CMK (cell line): ENCODE results near the gene MMP7.
A peak's percentile ranks its signal among the peaks of the same experiment; 100 is the strongest.

ENCODE experiments used
- DNase-seq: peaks from one replicate; pipeline ENCODE4 v3.0.0-alpha.2; 2010; ENCODE audit warnings: low read depth

Gene MMP7

DNA sequence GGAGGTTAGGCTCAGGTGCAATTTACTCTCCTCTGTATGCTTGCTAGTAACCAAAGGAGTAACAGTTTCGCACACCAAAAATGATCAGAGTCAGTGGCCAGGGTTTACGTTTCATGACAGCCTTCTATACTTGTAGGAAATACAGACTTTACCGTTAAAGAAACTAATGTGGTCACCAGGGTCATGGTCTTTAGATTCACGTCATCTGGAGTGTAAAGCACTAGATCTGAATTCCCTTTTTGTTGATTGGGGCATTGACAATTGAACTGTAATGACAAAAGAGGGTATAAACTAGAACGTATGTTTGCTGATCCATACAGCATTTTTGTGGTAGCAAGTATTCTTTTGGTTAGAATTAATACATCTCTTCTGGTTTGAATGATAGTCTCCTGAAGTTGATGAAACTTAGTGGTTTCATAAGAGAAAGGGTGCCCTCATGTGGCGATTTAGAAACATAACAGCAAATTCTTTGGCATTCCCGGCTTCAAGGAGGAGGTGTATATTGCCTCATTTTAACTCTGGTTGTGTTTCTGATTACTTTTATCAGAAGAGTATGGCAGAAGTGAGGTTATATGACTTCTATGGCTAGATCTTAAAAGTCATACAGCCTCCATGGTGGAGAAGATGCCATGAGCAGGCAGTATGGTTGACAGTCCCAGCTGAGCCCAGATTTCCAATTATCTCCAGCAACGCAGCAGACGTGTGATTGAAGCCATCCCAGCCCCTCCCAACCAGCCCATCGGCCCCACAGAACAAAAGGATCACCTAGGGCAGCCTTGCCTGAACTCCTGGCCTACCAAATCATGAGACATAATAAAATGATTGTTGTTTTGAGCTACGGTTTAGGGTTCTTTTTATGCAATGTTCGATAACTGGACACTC is 35.1 kb downstream of the MMP7 start:
- DNase-seq, result peak; percentile 35

DNA sequence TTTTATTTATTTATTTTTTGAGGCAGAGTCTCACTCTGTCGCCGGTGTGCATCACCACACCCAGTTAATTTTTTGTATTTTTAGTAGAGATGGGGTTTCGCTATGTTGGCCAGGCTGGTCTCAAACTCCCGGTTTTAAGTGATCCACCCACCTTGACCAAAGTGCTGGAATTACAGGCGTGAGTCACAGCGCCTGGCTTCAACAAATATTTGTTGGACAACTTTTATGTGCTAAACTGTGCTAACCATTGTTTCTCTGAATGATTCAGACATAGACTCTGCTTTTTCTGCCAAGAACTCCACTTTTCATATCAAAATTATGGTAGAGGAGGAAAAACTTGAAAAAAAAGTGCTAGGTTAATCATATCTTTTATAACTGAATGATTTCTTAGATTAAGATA is 36.3 kb downstream of the MMP7 start:
- no peak for DNase-seq

DNA sequence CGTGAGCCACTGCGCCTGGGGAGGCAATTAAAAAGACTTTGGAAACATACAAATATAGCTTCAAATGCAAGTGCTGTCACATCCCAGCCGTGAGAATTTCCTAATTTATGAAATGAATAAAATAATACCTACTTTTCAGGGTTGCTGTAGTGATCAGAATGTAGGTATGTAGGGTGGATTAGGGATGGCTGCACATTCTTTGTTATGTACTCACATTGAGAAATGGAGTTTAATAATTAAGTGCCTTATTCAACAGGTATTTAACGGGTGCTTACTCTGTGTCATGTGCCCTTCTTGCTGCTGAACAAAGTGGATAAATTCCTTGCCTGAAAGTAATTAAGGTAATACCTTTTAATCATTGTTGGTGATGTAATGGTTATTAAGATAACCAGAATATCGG is 37.0 kb downstream of the MMP7 start:
- no peak for DNase-seq

DNA sequence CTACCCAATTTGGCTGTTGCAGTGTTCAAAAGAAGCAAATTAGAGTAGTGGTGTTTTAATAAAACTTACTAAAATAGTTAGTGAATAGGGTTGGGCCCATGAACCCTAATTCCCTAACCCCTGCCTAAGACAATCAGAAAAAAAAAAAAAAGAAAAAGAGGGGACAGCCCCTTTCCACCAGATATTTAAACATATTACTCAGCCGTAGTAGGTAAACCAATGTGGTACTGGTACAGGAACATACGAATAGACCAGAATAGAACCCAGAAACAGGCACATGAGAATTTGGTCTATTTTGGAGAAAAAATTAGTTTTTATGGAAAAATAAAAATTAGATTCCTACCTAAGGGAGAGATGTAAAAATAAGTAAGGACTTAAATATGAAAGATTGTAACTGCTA is 38.6 kb downstream of the MMP7 start:
- no peak for DNase-seq

DNA sequence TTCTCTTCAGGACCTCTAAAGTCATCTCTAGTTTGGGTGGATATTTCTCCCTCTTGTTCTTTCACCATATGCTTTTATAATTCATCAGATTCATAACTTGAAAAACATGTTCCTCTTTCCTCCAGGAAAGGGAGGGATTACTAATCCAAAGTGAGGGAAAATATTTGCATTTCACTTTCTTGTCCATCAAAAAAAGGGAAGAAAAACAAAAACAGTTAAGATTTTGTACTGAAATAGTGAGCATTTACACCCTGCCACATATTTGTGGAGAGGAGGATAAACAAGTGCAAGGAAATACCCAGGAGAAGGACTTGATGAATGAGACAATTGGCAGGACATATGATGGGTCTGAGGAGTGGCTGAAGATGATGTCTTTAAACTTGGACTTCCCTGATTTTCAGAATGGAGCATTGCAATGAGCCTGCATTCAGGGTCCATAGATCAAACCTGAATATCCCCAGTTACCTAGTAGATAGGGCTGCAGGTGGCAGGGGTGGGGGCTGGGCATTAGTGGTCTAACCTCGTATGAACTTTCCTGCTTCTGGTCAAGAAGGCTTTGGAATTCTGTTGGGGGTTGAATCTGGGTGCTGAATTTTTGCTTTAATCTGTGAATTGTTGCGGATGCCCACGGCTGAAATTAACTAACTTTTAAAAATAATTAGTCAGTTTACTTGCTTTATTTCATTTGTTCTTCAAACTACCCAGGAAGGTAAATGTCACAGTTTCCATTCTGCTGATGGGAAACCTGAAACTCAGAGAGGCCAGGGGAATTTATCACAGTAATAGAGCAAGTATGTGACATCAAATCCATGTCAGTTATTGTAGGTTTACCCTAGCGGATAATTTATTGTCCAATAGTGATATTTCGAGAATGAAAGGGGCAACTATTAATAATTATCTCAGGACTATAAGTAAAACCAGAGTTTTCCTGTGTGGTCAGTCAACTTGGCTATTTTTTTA is 41.1 kb downstream of the MMP7 start:
- DNase-seq, result no peak

DNA sequence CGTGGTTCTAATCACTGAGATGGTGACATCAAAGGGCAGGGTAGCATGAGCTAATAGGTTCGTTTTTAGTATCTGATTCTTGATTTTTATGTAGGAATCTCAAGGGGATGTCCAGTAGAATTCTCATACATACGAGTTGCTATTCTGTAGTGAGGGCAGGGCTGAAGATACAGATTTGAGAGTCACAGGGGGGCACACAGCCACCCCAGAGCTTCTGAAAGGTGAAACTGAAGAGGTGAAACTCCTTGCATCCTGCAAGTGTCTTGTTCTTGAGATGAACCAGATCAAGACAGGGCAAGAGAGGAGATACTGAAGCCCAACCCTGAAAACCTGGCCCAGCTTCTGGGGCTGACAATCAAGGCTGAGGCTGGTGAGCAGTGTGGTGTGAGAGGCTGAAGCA is 42.3 kb downstream of the MMP7 start:
- DNase-seq, result no peak

DNA sequence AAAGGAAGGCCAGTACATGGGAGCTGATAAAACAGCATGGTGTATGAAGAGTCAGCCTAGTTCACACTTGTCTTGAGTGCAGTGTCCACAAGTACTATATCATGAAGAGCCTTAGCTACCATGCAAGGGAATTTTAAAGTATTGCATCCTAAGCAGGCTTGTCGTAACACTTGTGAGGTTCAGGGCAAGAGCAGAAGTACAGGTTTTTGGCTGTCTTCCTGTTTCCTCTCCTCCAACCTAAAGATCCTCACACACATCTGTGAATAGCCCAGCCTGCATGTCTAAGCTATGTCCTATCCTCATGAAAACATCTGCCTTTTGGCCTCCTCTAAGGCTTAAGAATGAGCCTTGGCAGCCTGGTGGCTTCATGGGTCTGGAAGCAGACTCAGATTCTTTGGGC is 43.3 kb downstream of the MMP7 start:
- DNase-seq, result no peak

DNA sequence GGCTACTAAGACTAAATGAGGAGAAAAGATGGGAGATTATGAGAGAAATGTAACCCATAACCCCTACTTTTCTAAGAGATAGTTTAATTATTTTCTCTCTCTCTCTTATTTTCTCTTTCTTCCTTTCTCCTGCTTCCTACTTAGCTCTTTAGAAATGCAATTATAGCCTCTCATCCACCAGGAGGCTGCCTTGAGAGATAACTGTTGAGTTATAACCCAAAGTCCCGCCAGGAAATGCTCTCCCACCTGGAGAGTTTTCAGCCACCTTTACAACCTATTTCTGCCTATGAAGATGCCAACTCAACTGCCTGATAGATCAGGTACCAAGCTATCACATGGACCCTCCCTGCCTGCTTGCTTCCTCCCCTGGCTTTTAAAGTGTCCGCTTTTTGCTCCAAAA is 44.0 kb downstream of the MMP7 start:
- no peak for DNase-seq

DNA sequence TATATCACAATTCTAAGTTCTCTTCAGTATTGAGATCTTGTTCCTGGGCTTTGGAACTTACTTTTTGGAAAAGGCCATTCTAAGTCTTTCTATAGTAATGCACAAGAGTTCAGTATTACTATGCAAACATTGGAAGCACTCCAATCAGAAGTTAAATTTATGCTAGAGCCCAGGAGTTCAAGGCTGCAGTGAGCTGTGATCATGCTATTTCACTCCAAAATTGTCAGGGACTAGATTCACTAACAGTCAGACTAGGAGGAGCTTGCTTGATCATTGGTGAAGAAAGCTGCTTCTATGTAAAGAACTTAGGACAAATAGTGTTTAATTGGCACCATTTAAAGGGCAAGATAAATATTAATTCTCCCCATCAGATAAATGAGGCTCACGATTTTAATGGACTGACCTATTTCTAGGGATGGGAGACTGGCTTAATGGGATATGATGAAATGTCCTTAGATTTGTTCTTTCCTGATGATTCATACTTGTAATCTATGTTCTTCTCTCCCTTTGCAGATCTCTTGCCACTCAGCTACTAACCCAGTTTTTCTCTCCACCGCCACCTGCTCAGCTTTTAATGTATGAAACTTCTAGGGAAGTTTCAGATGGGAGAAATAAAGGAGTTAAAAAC is 45.3 kb downstream of the MMP7 start:
- DNase-seq, result no peak

DNA sequence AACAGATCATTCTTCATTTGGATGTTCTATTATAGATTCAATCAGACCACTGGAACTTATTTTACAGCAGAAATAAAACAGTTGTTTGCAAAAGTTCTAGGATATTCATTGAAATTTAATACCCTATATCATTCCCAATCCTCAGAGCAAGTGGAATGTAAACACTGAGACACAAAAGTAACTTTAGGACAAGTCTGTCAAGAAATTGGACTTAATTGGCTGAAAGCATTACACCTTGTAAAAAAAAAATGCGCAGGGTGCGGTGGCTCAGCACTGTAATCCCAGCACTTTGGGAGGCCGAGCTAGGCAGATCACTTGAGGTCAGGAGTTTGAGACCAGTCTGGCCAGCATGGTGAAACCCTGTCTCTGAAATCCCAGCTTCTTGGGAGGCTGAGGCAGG is 48.1 kb downstream of the MMP7 start:
- DNase-seq, result no peak

DNA sequence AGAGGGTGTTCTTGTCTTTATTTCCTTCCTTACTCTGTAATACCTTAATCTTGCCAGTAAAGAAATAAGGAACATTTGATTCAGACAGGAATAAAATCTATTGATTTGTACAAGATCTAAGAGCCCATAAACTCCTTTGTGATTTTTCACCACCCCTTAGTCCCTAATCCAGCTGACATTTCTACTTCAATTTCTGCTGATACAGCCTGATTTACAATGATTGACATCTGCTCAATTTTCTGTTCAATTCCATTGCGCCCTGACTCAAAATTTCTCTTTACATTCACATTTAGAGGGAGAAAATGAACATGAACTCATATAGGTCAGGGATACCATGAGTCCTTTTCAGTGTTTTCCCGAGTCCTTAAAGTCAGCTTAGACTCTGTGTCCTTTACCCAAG is 50.8 kb downstream of the MMP7 start:
- DNase-seq, result no peak

DNA sequence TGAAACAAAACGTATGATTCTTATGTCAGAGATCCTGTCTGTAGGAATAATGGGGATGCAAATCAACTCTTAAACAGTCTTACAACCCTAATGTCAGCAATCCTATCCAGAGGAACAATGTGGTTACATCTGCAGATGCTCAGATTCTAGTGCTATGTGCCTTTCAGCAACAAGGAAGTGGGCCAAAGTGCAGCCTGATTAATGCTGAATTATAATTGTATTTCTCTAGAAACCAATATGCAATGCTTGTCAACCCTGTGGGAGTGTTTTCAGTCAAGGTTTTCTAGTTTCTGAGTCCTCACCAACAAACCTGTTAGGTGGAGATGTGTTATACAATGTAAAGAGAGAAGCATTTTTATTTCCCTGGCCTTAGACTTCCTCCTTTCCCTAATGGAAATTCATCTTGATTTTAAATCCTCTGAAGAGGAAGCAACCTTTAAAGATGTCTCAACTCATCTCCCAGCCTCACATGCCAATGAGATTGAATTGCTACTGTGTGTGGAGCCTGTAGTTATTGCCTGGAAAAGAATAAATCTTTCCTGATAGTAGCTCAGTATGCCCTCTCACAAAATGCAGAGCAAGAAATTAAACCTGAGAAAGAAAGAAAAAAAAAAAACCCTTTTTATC is 51.8 kb downstream of the MMP7 start:
- no peak for DNase-seq

DNA sequence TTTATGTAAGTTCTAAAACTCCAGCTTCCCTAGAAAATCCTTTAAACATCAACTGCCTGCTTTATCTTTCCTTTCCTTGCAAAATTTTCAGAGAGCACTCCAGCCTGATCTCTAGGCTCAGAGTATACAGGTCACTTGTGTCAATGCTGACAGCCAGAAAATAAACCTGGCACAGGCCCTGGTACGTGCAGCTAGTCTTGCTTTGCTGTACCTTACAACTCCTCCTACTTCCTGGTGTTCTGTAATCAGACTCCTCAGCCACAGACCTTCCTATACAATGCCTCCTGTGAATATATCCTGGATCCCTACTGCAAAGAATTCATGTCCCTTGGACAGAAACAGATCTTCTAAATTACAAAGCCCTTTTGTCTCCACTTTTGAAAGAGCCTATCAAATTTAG is 53.7 kb downstream of the MMP7 start:
- peak; percentile 38 for DNase-seq

DNA sequence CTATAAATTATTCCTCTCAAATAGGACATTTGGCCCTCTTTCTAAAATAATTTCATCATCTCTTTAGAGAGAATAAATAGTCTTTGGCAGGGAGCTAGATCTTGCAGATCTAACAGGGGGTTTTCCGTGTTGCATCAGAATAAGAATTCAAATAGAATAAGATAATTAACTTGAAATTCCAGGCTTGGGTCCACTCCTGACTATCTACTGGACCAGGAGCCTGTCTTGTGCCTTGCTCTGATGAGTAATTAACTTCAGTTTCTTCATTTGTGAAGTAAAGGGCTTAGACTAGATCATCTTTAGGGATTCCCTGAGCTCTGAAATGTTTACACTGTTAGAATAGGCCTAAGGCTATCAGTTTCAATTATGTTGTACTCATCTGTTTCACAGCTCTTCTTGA is 54.5 kb downstream of the MMP7 start:
- no peak for DNase-seq

DNA sequence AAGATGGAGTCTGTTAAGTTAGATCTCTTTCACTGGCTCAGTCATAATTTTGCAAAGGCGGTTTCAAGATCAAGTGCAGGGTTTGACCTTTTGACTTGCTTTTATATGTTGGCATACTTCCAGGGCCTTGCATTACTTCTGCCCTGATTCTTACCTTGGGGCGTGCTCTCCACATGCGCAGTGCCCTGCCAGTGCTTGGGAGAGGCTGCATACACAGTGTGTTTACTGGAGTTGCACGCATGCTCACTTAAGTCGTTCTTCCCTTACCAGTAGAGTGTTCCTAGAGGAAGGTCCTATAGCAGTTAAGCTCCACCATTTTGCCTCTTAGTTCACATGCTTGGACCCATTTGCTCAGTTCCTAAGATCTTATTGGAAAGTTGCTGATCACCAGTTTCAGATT is 57.0 kb downstream of the MMP7 start:
- DNase-seq, result no peak

DNA sequence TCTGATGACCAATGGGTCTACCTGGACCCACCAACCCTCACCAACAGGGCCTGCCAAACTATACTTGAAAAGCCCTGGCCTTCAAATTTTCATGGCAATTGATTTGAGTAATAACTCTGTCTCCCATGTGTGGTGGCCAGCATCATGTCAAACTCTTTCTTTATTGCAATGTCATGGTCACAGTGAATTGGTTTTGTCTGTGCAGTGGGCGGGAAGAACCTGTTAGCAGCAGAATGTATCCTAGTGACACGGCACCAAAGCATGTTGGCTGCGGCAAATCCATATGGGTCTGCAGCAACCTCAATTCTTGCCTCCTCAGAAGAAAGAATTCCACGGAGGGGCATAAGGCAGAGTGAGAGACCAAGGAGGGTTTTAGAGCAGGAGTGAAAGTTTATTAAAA is 58.4 kb downstream of the MMP7 start:
- no peak for DNase-seq

DNA sequence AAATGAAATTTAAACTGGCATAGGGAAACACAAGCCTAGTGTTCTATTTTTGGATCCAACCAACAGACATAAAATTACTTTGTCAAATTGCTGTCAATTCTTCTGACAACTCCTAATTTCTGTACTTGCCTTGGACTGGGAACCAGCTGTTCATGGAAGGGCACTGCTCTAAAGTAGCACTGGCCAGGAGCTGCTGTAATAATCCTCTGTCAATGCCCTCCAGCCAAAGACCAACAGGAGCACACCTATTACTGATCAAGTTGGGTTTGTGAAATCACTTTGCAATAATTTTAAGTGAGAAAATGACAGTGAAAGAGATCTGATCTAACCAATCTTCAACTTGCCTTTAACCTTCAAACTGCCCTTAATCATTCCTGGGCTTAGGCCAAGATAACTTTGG is 59.1 kb downstream of the MMP7 start:
- DNase-seq, result no peak
